ENCODE results near the gene GLDN. TPM values are rescaled to one million over a fixed set of nuclear protein-coding genes. Genes with fewer than 3 reads are reported as not detected.

Gene GLDN
- total RNA-seq, 1 donor from 2014 or later: 4.8 TPM

DNA sequence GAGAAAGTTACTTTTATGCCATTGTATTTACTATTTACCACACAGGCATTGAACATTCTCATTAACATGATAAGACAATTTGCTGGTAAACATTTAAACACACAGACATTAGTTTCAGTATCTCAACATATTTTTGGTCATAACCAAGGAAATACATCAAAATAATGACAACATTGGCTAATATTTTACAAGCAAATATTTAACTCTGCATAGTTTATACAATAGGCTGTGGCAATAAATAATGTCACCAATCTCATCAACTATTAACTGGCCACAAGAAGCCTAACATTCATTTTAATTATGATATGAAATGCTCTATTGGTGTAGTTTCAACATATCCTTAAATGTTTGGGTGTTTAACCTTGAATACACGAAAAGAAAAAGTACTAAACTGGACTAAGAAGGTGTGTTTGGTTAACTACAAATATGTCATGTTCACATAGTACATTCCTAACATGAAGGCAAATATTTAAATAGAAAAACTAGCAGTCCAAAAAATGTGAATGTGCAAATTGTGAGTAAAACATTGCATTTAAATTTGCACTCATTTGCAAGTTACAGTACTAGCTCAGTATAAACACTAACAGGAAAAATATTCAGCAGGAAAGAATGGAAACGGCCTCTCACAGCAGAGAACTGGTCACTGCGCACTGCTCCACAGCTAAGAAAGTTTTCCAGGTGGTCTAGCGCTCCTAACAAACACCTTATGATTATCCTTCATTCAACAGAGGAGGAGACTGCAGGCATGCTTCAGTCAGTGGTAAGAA lies 106.6 kb downstream of the GLDN start:
- Histone ChIP-seq H3K9me3 (replicated peaks) (no peaks in the 10 kb centered on the region), H3K4me1 (no peaks in the 10 kb centered on the region), H3K27ac (replicated peaks) (no peak overlapping the region), H3K4me3 (no peak overlapping the region), H3K27me3 (ENCODE audit: low read depth) (no peaks in the 10 kb centered on the region), H3K36me3 (peaks cover 47% of the 10 kb centered on the region)
- no peak for DNase-seq
- intact Hi-C loops (cut with micrococcal nuclease): no loop called here
- TF ChIP-seq, protein P1, sequence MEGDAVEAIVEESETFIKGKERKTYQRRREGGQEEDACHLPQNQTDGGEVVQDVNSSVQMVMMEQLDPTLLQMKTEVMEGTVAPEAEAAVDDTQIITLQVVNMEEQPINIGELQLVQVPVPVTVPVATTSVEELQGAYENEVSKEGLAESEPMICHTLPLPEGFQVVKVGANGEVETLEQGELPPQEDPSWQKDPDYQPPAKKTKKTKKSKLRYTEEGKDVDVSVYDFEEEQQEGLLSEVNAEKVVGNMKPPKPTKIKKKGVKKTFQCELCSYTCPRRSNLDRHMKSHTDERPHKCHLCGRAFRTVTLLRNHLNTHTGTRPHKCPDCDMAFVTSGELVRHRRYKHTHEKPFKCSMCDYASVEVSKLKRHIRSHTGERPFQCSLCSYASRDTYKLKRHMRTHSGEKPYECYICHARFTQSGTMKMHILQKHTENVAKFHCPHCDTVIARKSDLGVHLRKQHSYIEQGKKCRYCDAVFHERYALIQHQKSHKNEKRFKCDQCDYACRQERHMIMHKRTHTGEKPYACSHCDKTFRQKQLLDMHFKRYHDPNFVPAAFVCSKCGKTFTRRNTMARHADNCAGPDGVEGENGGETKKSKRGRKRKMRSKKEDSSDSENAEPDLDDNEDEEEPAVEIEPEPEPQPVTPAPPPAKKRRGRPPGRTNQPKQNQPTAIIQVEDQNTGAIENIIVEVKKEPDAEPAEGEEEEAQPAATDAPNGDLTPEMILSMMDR (IDR thresholded peaks at IDR 0.05; ENCODE audit: borderline replicate concordance): no peak

DNA sequence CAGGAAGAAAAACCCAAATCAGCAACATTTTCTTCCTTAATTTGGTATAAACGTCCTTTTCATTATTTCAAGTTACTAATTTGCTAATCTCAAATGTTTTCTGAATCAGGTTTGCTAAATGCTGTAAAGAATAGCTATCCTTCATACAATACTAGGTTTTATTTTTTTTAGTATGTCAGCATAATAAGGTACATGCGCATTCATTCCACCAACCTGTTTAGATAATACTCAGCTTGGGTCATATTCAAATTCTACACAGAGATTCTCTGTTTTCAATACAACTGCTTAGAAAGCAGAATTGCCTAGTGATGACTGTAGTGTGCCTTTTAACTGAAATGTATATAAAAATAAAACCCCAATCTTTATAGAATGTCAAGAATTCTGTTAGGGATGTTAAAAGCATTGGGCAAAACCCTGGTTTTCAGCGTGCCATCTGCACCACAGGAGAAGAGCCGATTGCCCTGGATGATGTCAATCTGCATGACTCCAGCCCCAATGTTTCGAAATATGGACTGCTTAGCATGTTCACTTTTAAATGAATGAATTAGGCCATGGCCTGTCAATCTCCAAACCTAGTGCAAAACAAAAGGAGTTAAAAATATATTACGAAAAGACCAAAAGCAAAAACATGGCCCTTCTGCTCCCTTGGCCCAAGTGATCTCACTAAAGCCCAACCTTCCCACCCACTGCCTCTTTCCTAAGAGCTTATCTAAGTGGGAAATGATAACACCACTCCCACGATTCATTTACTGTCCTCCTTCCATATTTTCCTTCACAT lies 107.4 kb downstream of the GLDN start:
- intact Hi-C loops (cut with micrococcal nuclease): no loop called here
- Histone ChIP-seq H3K4me1 (no peaks in the 10 kb centered on the region), H3K36me3 (peaks cover 52% of the 10 kb centered on the region), H3K27me3 (ENCODE audit: low read depth) (no peaks in the 10 kb centered on the region), H3K9me3 (replicated peaks) (no peaks in the 10 kb centered on the region), H3K4me3 (no peak overlapping the region), H3K27ac (replicated peaks) (no peak overlapping the region)
- TF ChIP-seq, protein P1 (IDR thresholded peaks at IDR 0.05; ENCODE audit: borderline replicate concordance): no peak
- DNase-seq: no peak

DNA sequence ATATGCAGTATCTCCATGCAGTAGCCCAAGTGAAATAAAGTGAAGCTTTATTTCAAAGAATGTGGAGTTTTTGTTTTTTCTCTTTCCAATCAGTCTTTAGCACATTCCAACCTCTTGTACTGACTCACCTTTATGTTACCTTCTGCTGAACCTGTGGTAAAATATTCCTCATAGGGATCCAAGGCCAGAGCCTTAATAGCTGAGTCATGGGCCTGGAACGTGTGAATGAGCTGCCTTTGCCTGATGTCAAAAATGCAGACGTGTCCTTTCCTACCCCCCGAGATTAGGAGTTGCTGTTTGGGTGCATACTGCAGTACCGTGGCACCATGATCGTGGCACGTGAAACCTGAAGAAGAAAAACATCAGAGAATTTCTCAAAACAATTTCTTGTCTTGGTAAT lies 108.5 kb downstream of the GLDN start:
- Histone ChIP-seq H3K4me1 (no peaks in the 10 kb centered on the region), H3K9me3 (replicated peaks) (no peaks in the 10 kb centered on the region), H3K27me3 (ENCODE audit: low read depth) (no peaks in the 10 kb centered on the region), H3K36me3 (peaks cover 57% of the 10 kb centered on the region), H3K4me3 (no peak overlapping the region), H3K27ac (replicated peaks) (no peak overlapping the region)
- TF ChIP-seq, protein P1 (IDR thresholded peaks at IDR 0.05; ENCODE audit: borderline replicate concordance): no peak
- no peak for DNase-seq
- intact Hi-C loops (cut with micrococcal nuclease): no loop called here

Small RNA genes lying within 50 kb of the gene (microRNA-seq; reads per million reads assigned to microRNA genes)
- gene MIR7973-1 (not detected), gene MIR7973-2 (not detected)

Other genes starting within 250 kb of the GLDN start
- 6.0 TPM for gene TNFAIP8L3, start 246.7 kb upstream of the GLDN start, total RNA-seq
- 0.60 TPM for gene CYP19A1, start 3.1 kb upstream of the GLDN start, total RNA-seq

Data from left ventricle myocardium inferior (tissue), 1 donor.